ENCODE measurements around the gene RMND5B.
A peak's percentile ranks its signal among the peaks of the same experiment; 100 is the strongest.
"Not testable (repeated sequence)": the region's sequence is repeated elsewhere in the genome, so short reads cannot be mapped to it uniquely, and the experiment has no call there.

The RMND5B gene

GRCh38 chr5:178113841-178114324, 16.9 kb upstream of the RMND5B start:
- DNase-seq (ENCODE audit: low spot score), result no peak

- peak; percentile 33 for DNase-seq (ENCODE audit: low spot score)
Measured at GRCh38 chr5:178114325-178115135, 16.3 kb upstream of the RMND5B start.

- no peak for DNase-seq (ENCODE audit: low spot score)
Measured at GRCh38 chr5:178115136-178115813, 15.5 kb upstream of the RMND5B start.

- DNase-seq (ENCODE audit: low spot score), result no peak
Measured at GRCh38 chr5:178115814-178116142, 15.0 kb upstream of the RMND5B start.

- peak; percentile 57 for DNase-seq (ENCODE audit: low spot score)
Measured at GRCh38 chr5:178116143-178116885, 14.5 kb upstream of the RMND5B start.

- no peak for DNase-seq (ENCODE audit: low spot score)
Measured at GRCh38 chr5:178117923-178118701, 12.7 kb upstream of the RMND5B start.

- no peak for DNase-seq (ENCODE audit: low spot score)
Measured at GRCh38 chr5:178119915-178120606, 10.8 kb upstream of the RMND5B start.

GRCh38 chr5:178120607-178121357, 10.0 kb upstream of the RMND5B start:
- DNase-seq (ENCODE audit: low spot score), result peak; percentile 92

- DNase-seq (ENCODE audit: low spot score), result no peak
Measured at GRCh38 chr5:178121391-178122276, 9.2 kb upstream of the RMND5B start.

- DNase-seq (ENCODE audit: low spot score), result no peak
Measured at GRCh38 chr5:178122346-178122745, 8.5 kb upstream of the RMND5B start.

GRCh38 chr5:178123094-178123965, 7.5 kb upstream of the RMND5B start:
- no peak for DNase-seq (ENCODE audit: low spot score)

GRCh38 chr5:178123966-178124925, 6.6 kb upstream of the RMND5B start:
- DNase-seq (ENCODE audit: low spot score), result no peak

- DNase-seq (ENCODE audit: low spot score), result no peak
Measured at GRCh38 chr5:178125253-178125906, 5.4 kb upstream of the RMND5B start.

- no peak for DNase-seq (ENCODE audit: low spot score)
Measured at GRCh38 chr5:178126556-178126955, 4.3 kb upstream of the RMND5B start.

GRCh38 chr5:178127300-178128009, 3.4 kb upstream of the RMND5B start:
- DNase-seq (ENCODE audit: low spot score), result not testable (repeated sequence)

GRCh38 chr5:178129296-178129695, 1.5 kb upstream of the RMND5B start:
- no peak for DNase-seq (ENCODE audit: low spot score)
